HepG2 (cell line): ENCODE measurements around the gene PPP2R5C. TPM values are rescaled to one million over a fixed set of nuclear protein-coding genes. Genes with fewer than 3 reads are reported as not detected.

Experiments used
- ATAC-seq: fragments of 200-7000 bp; cut with Tn5 transposase; 3 replicates; pipeline ENCODE4 v1.9.1; 2020; ENCODE audit warnings: mild to moderate bottlenecking, moderate library complexity
- BruUV-seq: library from RNA; stranded (reverse); fragments of 400-500 nt; replicated peaks from 2 replicates; lab custom pipeline; 2021; lab: Mats Ljungman, UMichigan
- CTCF ChIA-PET: fragments of 300-600 bp; formaldehyde crosslinking; extraction: SDS; loops from one replicate; lab custom pipeline; 2021; ENCODE audit warnings: low total read pairs, inconsistent platforms, low intra/inter-chr PET ratio; lab: Yijun Ruan, JAX
- POLR2A ChIA-PET: fragments of 350-600 bp; sonication (Branson Sonifier 250); formaldehyde crosslinking; loops from one replicate; lab custom pipeline; 2020; ENCODE audit warnings: antibody characterized with exemption, inconsistent platforms; lab: Yijun Ruan, JAX
- DNase-seq: peaks from one replicate; pipeline ENCODE4 v3.0.0-alpha.2; 2015; ENCODE audit warnings: low spot score
- FAIRE-seq: peaks from 3 replicates; lab custom pipeline; 2011; peaks lifted over from hg19 to GRCh38; lab: Jason Lieb, UNC
- H2AFZ ChIP-seq: one replicate; pipeline ENCODE4 v1.6.1; 2011; ENCODE audit warnings: low read length, inconsistent platforms
- H3K27ac ChIP-seq: fragments of 300-600 bp; 3 replicates; pipeline ENCODE4 v1.8.0; 2011; ENCODE audit warnings: mixed run types, mild to moderate bottlenecking, mixed read lengths, low read length, inconsistent platforms; ENCODE audit not compliant: insufficient read depth; ENCODE audit errors: extremely low read length
- H3K27me3 ChIP-seq, 2 experiments: fragments of 200-600 bp in 1 of 2; 2 replicates in 1 of 2; 3 replicates in 1 of 2; pipeline versions ENCODE4 v1.6.0 to v1.8.0; 2011; ENCODE audit warnings: low read length in 2 of 2, mild to moderate bottlenecking in 2 of 2, moderate library complexity in 2 of 2, inconsistent platforms in 1 of 2; ENCODE audit not compliant: insufficient read depth in 2 of 2, control insufficient read depth in 1 of 2
- H3K36me3 ChIP-seq, 2 experiments: fragments of 200-600 bp in 1 of 2; replicated peaks in 1 of 2; 2 replicates in 1 of 2; 3 replicates in 1 of 2; pipeline versions ENCODE4 v1.5.1 to v1.8.0; 2011; ENCODE audit warnings: low read length in 2 of 2, inconsistent platforms in 1 of 2; ENCODE audit not compliant: insufficient read depth in 2 of 2, control insufficient read depth in 1 of 2
- H3K4me1 ChIP-seq: 2 replicates; pipeline ENCODE4 v1.5.1; 2012; ENCODE audit warnings: low read length, inconsistent platforms; ENCODE audit not compliant: insufficient read depth
- H3K4me2 ChIP-seq: 2 replicates; pipeline ENCODE4 v1.6.0; 2011; ENCODE audit warnings: low read depth, low read length, inconsistent platforms
- H3K4me3 ChIP-seq, 3 experiments: fragments of 200-600 bp in 1 of 3; sonication (generic), shearing (Covaris generic) in 1 of 3; replicated peaks in 1 of 3; 2 replicates each; pipeline ENCODE4 v1.5.1; 2011 to 2016; ENCODE audit warnings: low read length in 3 of 3, inconsistent platforms in 2 of 3, low read depth in 2 of 3, mild to moderate bottlenecking in 2 of 3, control low read depth in 1 of 3, mixed read lengths in 1 of 3; ENCODE audit not compliant: insufficient read depth in 1 of 3
- H3K79me2 ChIP-seq: one replicate; pipeline ENCODE4 v1.6.1; 2011; ENCODE audit warnings: low read length, inconsistent platforms; ENCODE audit not compliant: insufficient read depth
- H3K9ac ChIP-seq: 2 replicates; pipeline ENCODE4 v1.6.0; 2011; ENCODE audit warnings: mild to moderate bottlenecking, low read depth, low read length, inconsistent platforms; ENCODE audit not compliant: insufficient read depth
- H3K9me3 ChIP-seq: 2 replicates; pipeline ENCODE4 v1.5.1; 2012; ENCODE audit warnings: mild to moderate bottlenecking, low read length
- H4K20me1 ChIP-seq: 2 replicates; pipeline ENCODE4 v1.6.0; 2011; ENCODE audit warnings: inconsistent platforms, mild to moderate bottlenecking, low read length, moderate library complexity; ENCODE audit not compliant: insufficient read depth
- ARNT2 ChIP-seq: sonication (generic); formaldehyde crosslinking; IDR thresholded peaks from 2 replicates; pipeline ENCODE4 v1.8.0; 2022; ENCODE audit warnings: mild to moderate bottlenecking, low read depth, missing genetic modification reagents, moderate library complexity
- ATF1 ChIP-seq: IDR thresholded peaks from 2 replicates; pipeline ENCODE4 v1.6.1; 2016; ENCODE audit warnings: mild to moderate bottlenecking, control low read depth
- FOXM1 ChIP-seq: sonication (generic); formaldehyde crosslinking; IDR thresholded peaks from 2 replicates; pipeline ENCODE4 v1.5.0; 2020; ENCODE audit warnings: missing genetic modification reagents
- JDP2 ChIP-seq: sonication (generic); formaldehyde crosslinking; IDR thresholded peaks from 2 replicates; pipeline ENCODE4 v1.8.1; 2022; ENCODE audit warnings: missing genetic modification reagents, borderline replicate concordance
- KMT2A ChIP-seq: sonication (generic); formaldehyde crosslinking; IDR thresholded peaks from 2 replicates; pipeline ENCODE4 v1.4.0; 2020; ENCODE audit warnings: missing genetic modification reagents
- NAIF1 ChIP-seq: sonication (generic); formaldehyde crosslinking; IDR thresholded peaks from 2 replicates; pipeline ENCODE4 v1.5.0; 2020; ENCODE audit warnings: mild to moderate bottlenecking, missing genetic modification reagents, borderline replicate concordance
- RAD51 ChIP-seq: fragments of 450-650 bp; IDR thresholded peaks from 2 replicates; pipeline ENCODE4 v1.6.1; 2016; ENCODE audit warnings: borderline replicate concordance
- RCOR2 ChIP-seq: IDR thresholded peaks from 2 replicates; pipeline ENCODE4 v1.6.1; 2016; ENCODE audit warnings: missing biosample characterization, missing genetic modification reagents
- THYN1 ChIP-seq: sonication (generic); formaldehyde crosslinking; IDR thresholded peaks from 2 replicates; pipeline ENCODE4 v1.8.1; 2023; ENCODE audit warnings: low read depth, mild to moderate bottlenecking, moderate library complexity, missing genetic modification reagents, borderline replicate concordance
- ZNF747 ChIP-seq: sonication (generic); formaldehyde crosslinking; IDR thresholded peaks from 2 replicates; pipeline ENCODE4 v1.8.1; 2023; ENCODE audit warnings: missing genetic modification reagents, mild to moderate bottlenecking, borderline replicate concordance
- ZNF816 ChIP-seq: sonication (generic); formaldehyde crosslinking; IDR thresholded peaks from 2 replicates; pipeline ENCODE4 v1.8.0; 2022; ENCODE audit warnings: missing genetic modification reagents, mild to moderate bottlenecking, borderline replicate concordance
- ZNF83 ChIP-seq: sonication (generic); formaldehyde crosslinking; IDR thresholded peaks from 2 replicates; pipeline ENCODE4 v1.4.0; 2020; ENCODE audit warnings: missing genetic modification reagents, mild to moderate bottlenecking, borderline replicate concordance
- ZNF839 ChIP-seq: sonication (generic); formaldehyde crosslinking; IDR thresholded peaks from 2 replicates; pipeline ENCODE4 v1.4.0; 2020; ENCODE audit warnings: missing genetic modification reagents, mild to moderate bottlenecking, borderline replicate concordance
- ZNF850 ChIP-seq: sonication (generic); formaldehyde crosslinking; conservative IDR thresholded peaks from 2 replicates; pipeline ENCODE4 v1.9.0; 2021; ENCODE audit warnings: mild to moderate bottlenecking, missing genetic modification reagents
- WGBS: methylation state at CpG from one replicate; pipeline ENCODE4 v1.1.6; 2017; ENCODE audit warnings: low lambda C conversion rate; 5-methylcytosine and 5-hydroxymethylcytosine counted together
- in situ Hi-C: cut with HindIII; loops from 2 replicates; pipeline ENCODE4 v1.10.0; 2017; ENCODE audit warnings: low pct_unique_long_range_greater_than_20kb; ENCODE audit not compliant: extremely low pct_ligation_motif_present
- intact Hi-C: fragments of 100-400 bp; cut with micrococcal nuclease; formaldehyde crosslinking; loops from one replicate; pipeline ENCODE4 v1.10.0; 2022; ENCODE audit not compliant: unreplicated experiment
- polyA plus RNA-seq, 8 experiments: library from polyadenylated mRNA; depleted of rRNA in 3 of 8; stranded (reverse) in 7 of 8; unstranded in 1 of 8; fragments of >200 nt; fragmentation: Illumina TruSeq in 4 of 8; extraction: Trizol in 4 of 8; gene quantifications; 2 replicates each; pipeline versions ENCODE4 v1.2.1 to v1.2.3, GENCODE V29; 2011 to 2016; ENCODE audit warnings: low read depth in 4 of 8, missing spikeins in 1 of 8, mixed read lengths in 1 of 8; ENCODE audit not compliant: insufficient read depth in 1 of 8
- total RNA-seq, 5 experiments: library from RNA; depleted of rRNA; stranded (reverse); fragments of >200 nt; fragmentation: Illumina TruSeq; extraction: Trizol; gene quantifications; 2 replicates each; pipeline ENCODE4 v1.2.3, GENCODE V29; 2016; ENCODE audit warnings: low read depth in 1 of 5
- TF ChIP-seq, protein P1 (sequence below): sonication (generic); formaldehyde crosslinking; IDR thresholded peaks from 2 replicates; pipeline ENCODE4 v1.5.0; 2020; ENCODE audit warnings: mild to moderate bottlenecking, missing genetic modification reagents
- TF ChIP-seq, protein P2 (sequence below): IDR thresholded peaks from 2 replicates; pipeline ENCODE4 v1.6.1; 2016; ENCODE audit warnings: low read depth, missing genetic modification reagents, missing compliant biosample characterization
- TF ChIP-seq, protein P3 (sequence below): IDR thresholded peaks from 2 replicates; pipeline ENCODE4 v1.6.1; 2016; ENCODE audit warnings: missing compliant biosample characterization, missing genetic modification reagents, borderline replicate concordance

PPP2R5C gene
- total and polyA plus RNA-seq, 2 of the 13 experiments (the other 11 are each of a cell fraction or from before 2014, with no cell fraction given), result 74.3 to 78.5 TPM

GRCh38 chr14:101791919-101792572, 30.5 kb downstream of the PPP2R5C start:
- ATAC-seq (no peak), FAIRE-seq (no peak), DNase-seq (no peak)
- no TSS peak for BruUV-seq
- ChIA-PET CTCF (no interaction called here), POLR2A (no interaction called here)
- H3K4me1 ChIP-seq, result no peaks in the 10 kb centered on the region
- H3K4me3 ChIP-seq, result no peak overlapping the region
- in situ Hi-C loops, result no loop called here
- no peak overlapping the region for H3K27ac ChIP-seq
- intact Hi-C loops, result no loop called here
- no peak overlapping the region for H2AFZ ChIP-seq
- H3K36me3 ChIP-seq, result no peaks in the 10 kb centered on the region; a peak in 1 of 5 replicates
- 82% methylated on average over 5 of the region's 5 CpGs for WGBS
- no peaks in the 10 kb centered on the region; a peak in 1 of 5 replicates for H3K27me3 ChIP-seq
- TF ChIP-seq ZNF747 (CRISPR knock-in tag) (no peak), THYN1 (no peak), ATF1 (CRISPR knock-in tag) (no peak), KMT2A (CRISPR knock-in tag) (no peak), RAD51 (no peak), NAIF1 (CRISPR knock-in tag) (no peak), RCOR2 (CRISPR knock-in tag) (no peak), ARNT2 (CRISPR knock-in tag) (no peak), JDP2 (CRISPR knock-in tag) (no peak), ZNF816 (CRISPR knock-in tag) (no peak), ZNF83 (CRISPR knock-in tag) (no peak), ZNF850 (CRISPR knock-in tag) (no peak), FOXM1 (CRISPR knock-in tag) (no peak), ZNF839 (CRISPR knock-in tag) (no peak)
- TF ChIP-seq, protein P1, sequence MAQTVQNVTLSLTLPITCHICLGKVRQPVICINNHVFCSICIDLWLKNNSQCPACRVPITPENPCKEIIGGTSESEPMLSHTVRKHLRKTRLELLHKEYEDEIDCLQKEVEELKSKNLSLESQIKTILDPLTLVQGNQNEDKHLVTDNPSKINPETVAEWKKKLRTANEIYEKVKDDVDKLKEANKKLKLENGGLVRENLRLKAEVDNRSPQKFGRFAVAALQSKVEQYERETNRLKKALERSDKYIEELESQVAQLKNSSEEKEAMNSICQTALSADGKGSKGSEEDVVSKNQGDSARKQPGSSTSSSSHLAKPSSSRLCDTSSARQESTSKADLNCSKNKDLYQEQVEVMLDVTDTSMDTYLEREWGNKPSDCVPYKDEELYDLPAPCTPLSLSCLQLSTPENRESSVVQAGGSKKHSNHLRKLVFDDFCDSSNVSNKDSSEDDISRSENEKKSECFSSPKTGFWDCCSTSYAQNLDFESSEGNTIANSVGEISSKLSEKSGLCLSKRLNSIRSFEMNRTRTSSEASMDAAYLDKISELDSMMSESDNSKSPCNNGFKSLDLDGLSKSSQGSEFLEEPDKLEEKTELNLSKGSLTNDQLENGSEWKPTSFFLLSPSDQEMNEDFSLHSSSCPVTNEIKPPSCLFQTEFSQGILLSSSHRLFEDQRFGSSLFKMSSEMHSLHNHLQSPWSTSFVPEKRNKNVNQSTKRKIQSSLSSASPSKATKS (CRISPR knock-in tag), result no peak
- TF ChIP-seq, protein P2, sequence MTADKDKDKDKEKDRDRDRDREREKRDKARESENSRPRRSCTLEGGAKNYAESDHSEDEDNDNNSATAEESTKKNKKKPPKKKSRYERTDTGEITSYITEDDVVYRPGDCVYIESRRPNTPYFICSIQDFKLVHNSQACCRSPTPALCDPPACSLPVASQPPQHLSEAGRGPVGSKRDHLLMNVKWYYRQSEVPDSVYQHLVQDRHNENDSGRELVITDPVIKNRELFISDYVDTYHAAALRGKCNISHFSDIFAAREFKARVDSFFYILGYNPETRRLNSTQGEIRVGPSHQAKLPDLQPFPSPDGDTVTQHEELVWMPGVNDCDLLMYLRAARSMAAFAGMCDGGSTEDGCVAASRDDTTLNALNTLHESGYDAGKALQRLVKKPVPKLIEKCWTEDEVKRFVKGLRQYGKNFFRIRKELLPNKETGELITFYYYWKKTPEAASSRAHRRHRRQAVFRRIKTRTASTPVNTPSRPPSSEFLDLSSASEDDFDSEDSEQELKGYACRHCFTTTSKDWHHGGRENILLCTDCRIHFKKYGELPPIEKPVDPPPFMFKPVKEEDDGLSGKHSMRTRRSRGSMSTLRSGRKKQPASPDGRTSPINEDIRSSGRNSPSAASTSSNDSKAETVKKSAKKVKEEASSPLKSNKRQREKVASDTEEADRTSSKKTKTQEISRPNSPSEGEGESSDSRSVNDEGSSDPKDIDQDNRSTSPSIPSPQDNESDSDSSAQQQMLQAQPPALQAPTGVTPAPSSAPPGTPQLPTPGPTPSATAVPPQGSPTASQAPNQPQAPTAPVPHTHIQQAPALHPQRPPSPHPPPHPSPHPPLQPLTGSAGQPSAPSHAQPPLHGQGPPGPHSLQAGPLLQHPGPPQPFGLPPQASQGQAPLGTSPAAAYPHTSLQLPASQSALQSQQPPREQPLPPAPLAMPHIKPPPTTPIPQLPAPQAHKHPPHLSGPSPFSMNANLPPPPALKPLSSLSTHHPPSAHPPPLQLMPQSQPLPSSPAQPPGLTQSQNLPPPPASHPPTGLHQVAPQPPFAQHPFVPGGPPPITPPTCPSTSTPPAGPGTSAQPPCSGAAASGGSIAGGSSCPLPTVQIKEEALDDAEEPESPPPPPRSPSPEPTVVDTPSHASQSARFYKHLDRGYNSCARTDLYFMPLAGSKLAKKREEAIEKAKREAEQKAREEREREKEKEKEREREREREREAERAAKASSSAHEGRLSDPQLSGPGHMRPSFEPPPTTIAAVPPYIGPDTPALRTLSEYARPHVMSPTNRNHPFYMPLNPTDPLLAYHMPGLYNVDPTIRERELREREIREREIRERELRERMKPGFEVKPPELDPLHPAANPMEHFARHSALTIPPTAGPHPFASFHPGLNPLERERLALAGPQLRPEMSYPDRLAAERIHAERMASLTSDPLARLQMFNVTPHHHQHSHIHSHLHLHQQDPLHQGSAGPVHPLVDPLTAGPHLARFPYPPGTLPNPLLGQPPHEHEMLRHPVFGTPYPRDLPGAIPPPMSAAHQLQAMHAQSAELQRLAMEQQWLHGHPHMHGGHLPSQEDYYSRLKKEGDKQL (CRISPR knock-in tag), result no peak
- TF ChIP-seq, protein P3, sequence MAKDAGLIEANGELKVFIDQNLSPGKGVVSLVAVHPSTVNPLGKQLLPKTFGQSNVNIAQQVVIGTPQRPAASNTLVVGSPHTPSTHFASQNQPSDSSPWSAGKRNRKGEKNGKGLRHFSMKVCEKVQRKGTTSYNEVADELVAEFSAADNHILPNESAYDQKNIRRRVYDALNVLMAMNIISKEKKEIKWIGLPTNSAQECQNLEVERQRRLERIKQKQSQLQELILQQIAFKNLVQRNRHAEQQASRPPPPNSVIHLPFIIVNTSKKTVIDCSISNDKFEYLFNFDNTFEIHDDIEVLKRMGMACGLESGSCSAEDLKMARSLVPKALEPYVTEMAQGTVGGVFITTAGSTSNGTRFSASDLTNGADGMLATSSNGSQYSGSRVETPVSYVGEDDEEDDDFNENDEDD, result no peak
- no peak overlapping the region for H3K4me2 ChIP-seq
- no peaks in the 10 kb centered on the region for H4K20me1 ChIP-seq
- H3K79me2 ChIP-seq, result no peaks in the 10 kb centered on the region
- H3K9me3 ChIP-seq, result no peaks in the 10 kb centered on the region
- no peak overlapping the region for H3K9ac ChIP-seq
